Stimulated activated CD8-positive, alpha-beta memory T cell treated with anti-CD3 and anti-CD28 coated beads, Interleukin-15, amount 100 ng/mL, for 24 hours (primary cell): ENCODE data around the gene RNF13.

Experiments used
- DNase-seq: peaks from one replicate; pipeline ENCODE4 v3.0.0-alpha.2; 2020; ENCODE audit warnings: low read depth

Gene RNF13

DNA sequence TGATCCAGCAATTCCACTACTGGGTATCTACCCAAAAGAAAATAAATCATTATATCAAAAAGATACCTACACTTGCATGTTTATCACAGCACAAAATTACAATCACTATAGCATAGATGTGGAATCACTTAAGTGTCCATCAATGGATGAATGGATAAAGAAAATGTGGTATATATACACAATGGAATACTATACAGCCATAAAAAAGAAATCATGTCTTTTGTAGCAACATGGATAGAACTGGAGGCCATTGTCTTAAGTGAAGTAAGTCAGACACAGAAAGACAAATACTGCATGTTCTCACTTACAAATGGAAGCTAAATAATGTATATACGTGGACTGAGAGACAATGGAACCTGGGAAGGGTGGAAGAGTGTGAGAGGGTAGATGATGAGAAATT lies 185.9 kb downstream of the RNF13 start:
- DNase-seq: no peak

- DNase-seq: no peak
These were observed 186.4 kb downstream of the RNF13 start for GRCh38 chr3:149999421-149999820.

- no peak for DNase-seq
These were observed 187.6 kb downstream of the RNF13 start for GRCh38 chr3:150000641-150001040.

GRCh38 chr3:150005243-150006112 lies 192.5 kb downstream of the RNF13 start:
- no peak for DNase-seq

DNA sequence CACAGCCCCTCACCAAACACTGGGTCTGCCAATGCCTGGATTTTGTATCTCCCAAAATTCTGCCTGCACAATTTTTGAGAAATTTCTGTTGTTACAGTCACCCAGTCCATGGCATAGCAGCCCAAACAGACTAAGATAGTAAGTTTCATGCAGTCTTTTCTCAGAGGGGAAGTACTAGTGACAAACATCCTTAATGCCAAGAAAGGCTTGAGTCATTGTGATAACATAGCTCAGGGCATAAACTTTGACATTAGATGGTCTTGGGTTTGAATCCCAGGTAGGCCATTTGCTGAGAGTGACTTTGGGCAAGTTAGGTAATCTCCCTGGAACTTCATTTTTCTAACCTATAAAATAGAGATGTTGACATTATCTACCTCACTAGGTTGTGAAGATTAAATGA lies 193.8 kb downstream of the RNF13 start:
- no peak for DNase-seq
